ENCODE results near the gene LIFR.

DNA sequence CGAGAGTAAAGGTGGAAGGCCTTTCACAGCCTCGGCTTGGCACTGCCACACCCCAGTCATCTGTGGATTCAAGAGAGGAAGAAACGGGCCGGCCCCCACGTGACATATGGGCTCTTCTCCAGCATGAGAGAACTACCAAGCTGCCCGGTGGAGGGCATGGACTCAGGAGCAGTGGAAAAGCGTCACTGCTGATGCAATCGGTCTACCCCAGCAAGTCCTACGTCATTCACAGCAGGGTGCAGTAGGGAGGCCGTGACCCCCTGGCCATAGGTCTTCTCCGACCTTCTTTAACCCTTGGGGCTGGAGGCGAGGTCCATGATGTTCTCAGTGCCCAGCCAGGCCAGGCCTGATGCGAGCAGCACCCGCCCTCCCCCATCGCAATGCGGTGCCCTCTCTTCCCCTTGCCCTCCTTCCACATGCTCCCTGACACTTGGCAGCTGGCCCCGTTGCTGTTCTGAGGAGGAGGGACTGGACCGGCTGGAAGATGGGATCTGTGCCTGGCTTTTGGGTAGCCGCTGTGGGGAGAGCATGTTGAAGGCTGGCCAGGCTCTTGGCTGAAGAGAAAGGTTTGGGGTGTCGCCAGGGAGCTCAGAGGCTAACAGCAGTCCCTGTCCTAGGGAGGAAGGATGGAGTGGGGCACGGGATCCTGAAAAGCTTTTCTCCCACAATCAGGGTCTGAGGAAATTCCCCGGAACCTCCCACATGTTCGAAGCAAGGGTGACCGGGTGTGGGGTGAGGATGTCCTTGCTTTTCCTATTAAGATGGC is 89.8 kb downstream of the LIFR start:
- TF ChIP-seq, protein P1, sequence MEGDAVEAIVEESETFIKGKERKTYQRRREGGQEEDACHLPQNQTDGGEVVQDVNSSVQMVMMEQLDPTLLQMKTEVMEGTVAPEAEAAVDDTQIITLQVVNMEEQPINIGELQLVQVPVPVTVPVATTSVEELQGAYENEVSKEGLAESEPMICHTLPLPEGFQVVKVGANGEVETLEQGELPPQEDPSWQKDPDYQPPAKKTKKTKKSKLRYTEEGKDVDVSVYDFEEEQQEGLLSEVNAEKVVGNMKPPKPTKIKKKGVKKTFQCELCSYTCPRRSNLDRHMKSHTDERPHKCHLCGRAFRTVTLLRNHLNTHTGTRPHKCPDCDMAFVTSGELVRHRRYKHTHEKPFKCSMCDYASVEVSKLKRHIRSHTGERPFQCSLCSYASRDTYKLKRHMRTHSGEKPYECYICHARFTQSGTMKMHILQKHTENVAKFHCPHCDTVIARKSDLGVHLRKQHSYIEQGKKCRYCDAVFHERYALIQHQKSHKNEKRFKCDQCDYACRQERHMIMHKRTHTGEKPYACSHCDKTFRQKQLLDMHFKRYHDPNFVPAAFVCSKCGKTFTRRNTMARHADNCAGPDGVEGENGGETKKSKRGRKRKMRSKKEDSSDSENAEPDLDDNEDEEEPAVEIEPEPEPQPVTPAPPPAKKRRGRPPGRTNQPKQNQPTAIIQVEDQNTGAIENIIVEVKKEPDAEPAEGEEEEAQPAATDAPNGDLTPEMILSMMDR (IDR thresholded peaks at IDR 0.05; ENCODE audit: borderline replicate concordance, extremely low read depth, low read length, poor library complexity, severe bottlenecking), result no peak
- no peak for TF ChIP-seq EZH2 (IDR thresholded peaks at IDR 0.05; ENCODE audit: borderline replicate concordance, low read depth, low read length, severe bottlenecking)

All from DND-41 (cell line).